ENCODE measurements around the gene SNF8.
A peak's percentile ranks its signal among the peaks of the same experiment; 100 is the strongest.
"Not testable (repeated sequence)": the region's sequence is repeated elsewhere in the genome, so short reads cannot be mapped to it uniquely, and the experiment has no call there.

The SNF8 gene

GRCh38 chr17:48944515-48945260 lies at the start of gene SNF8:
SNF8 (minus strand) TSS chr17:48944842; CDS start chr17:48944734, 108 bp downstream.
- peak; percentile 84 for DNase-seq

GRCh38 chr17:48993951-48994350 lies 49.3 kb upstream of the SNF8 start:
- DNase-seq, result no peak

- no peak for DNase-seq
These were observed 48.7 kb upstream of the SNF8 start for GRCh38 chr17:48993305-48993704.

GRCh38 chr17:48992444-48992843 lies 47.8 kb upstream of the SNF8 start:
- no peak for DNase-seq

GRCh38 chr17:48990882-48991357 lies 46.3 kb upstream of the SNF8 start:
- no peak for DNase-seq

GRCh38 chr17:48989100-48989499 lies 44.5 kb upstream of the SNF8 start:
- no peak for DNase-seq

- no peak for DNase-seq
These were observed 41.0 kb upstream of the SNF8 start for GRCh38 chr17:48985436-48986245.

- no peak for DNase-seq
These were observed 37.4 kb upstream of the SNF8 start for GRCh38 chr17:48981927-48982539.

GRCh38 chr17:48973806-48974205 lies 29.2 kb upstream of the SNF8 start:
- DNase-seq, result no peak

GRCh38 chr17:48972749-48973097 lies 28.1 kb upstream of the SNF8 start:
- DNase-seq, result no peak

GRCh38 chr17:48970865-48971687 lies 26.4 kb upstream of the SNF8 start:
- DNase-seq, result no peak

GRCh38 chr17:48970224-48970623 lies 25.6 kb upstream of the SNF8 start:
- no peak for DNase-seq

GRCh38 chr17:48961516-48962233 lies 17.0 kb upstream of the SNF8 start:
- DNase-seq, result no peak

GRCh38 chr17:48960834-48961515 lies 16.3 kb upstream of the SNF8 start:
- no peak for DNase-seq

- DNase-seq, result peak; percentile 10
These were observed 9.7 kb upstream of the SNF8 start for GRCh38 chr17:48954300-48954755.

- no peak for DNase-seq
These were observed 8.3 kb upstream of the SNF8 start for GRCh38 chr17:48952904-48953303.

- no peak for DNase-seq
These were observed 6.9 kb upstream of the SNF8 start for GRCh38 chr17:48951572-48951971.

GRCh38 chr17:48945261-48945651 lies 614 bp upstream of the SNF8 start:
- not testable (repeated sequence) for DNase-seq

GRCh38 chr17:48933035-48933434 lies 11.6 kb downstream of the SNF8 start:
- DNase-seq, result no peak

- DNase-seq, result no peak
These were observed 14.2 kb downstream of the SNF8 start for GRCh38 chr17:48930435-48930873.

- DNase-seq, result no peak
These were observed 14.9 kb downstream of the SNF8 start for GRCh38 chr17:48929812-48930165.
